COLO829 (cell line): ENCODE results near the gene ZNF783.
"Not testable (repeated sequence)": the region's sequence is repeated elsewhere in the genome, so short reads cannot be mapped to it uniquely, and the experiment has no call there.

Experiments used
- DNase-seq: peaks from one replicate; pipeline ENCODE4 v3.0.0; 2012; ENCODE audit warnings: low spot score

The ZNF783 gene

DNA sequence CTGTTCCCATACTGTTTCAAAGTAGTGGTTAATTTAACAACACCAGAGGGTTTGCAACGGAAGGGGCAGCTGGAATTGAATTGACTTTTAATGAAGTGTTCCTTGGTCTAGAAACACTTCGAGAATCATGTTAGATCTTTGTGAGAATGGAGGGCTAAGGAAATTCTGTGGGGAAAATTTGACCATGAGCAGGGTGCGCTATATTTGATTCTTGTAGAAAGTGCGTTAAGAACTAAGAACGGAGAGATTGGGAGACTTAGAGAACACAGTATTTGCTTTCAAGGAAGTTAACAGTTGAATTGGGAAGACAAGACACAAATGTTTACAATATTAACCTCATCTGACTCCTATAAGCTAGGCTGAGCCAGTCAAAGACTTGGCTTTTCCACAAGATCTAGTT is 21.4 kb upstream of the ZNF783 start:
- DNase-seq = no peak

DNA sequence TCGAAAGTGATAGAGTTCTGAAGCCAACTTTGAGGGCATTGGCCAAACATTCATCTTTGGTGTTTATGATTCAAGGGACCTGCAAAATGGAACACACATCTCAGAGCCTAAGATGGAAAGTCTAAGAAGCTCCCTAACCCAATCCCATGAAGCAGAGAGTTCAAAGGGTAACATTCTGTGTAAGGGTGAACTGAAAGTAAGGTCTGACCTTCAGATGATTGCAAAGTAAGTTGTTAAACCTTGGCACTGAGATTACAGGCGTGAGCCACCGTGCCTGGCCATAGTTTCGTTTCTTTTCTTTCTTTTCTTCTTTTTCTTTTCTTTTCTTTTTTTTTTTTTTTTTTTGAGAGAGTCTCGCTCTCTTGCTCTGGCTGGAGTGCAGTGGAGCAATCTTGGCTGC is 20.3 kb upstream of the ZNF783 start:
- no peak for DNase-seq

- no peak for DNase-seq
These were observed 16.8 kb upstream of the ZNF783 start for GRCh38 chr7:149245244-149245643.

DNA sequence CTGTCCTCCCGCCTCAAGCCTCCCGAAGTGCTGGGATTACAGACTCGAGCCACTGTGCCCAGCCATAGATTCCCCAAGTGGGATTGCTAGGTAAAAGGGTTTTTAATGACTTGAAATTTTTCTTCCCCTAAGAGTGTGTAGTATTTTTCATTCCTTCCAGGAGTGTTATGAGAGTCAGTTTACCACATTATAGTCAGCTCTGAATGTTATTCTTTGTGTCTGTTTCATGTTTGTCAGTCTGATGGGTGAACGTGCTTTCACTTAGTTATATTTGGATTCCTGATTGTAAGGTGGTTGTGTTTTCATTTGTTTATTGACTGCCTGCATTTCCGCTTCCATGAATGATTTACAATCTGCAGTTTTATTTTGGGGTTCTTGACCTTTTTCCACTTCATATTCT is 16.3 kb upstream of the ZNF783 start:
- DNase-seq = no peak

DNA sequence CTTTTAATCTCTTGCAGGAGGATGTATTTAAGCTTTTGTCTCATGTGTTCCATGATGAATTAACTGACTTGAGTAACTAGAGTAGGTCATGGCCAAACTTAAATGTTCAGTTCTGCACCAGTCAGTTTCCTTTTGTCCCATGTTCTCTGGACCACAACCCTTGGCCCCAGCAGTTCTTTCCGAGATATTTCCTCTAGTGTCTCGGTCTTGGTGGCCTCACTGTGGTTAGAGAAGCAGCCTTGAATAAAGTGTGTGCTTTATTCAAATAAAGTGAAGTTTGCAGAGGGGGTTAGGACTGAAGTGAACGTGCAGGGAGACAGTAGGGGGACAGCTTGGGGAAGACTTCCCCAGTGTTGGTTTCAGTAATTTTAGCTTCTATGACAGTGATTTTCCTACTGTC is 13.2 kb upstream of the ZNF783 start:
- no peak for DNase-seq

GRCh38 chr7:149250151-149250550 is 11.8 kb upstream of the ZNF783 start:
- DNase-seq = not testable (repeated sequence)

- not testable (repeated sequence) for DNase-seq
These were observed 10.5 kb upstream of the ZNF783 start for GRCh38 chr7:149251518-149251917.

- no peak for DNase-seq
These were observed 9.6 kb upstream of the ZNF783 start for GRCh38 chr7:149252378-149252777.

- no peak for DNase-seq
These were observed 8.3 kb upstream of the ZNF783 start for GRCh38 chr7:149253665-149254064.

GRCh38 chr7:149254181-149254858 is 7.7 kb upstream of the ZNF783 start:
- DNase-seq = no peak

- DNase-seq = no peak
These were observed 6.8 kb upstream of the ZNF783 start for GRCh38 chr7:149255174-149255573.

DNA sequence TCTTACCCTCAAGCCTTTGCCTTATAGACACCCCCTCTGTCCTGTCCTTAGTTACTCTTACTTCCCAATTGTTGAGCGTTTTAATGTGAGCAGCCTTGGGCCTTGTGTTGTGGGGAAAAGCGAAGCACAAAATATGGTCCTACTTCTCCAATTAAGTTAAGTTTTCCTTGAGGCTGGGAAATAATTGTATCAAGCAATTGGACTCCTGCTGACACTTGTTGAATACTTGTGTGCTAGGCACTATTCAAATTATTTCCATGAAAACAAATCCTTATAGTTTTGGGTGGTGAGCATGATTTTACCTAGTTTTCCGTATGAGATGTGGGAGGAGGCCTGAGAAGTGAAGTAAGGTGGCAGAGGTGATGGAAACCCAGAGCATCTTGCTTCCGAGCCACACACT is 5.4 kb upstream of the ZNF783 start:
- DNase-seq = no peak

- DNase-seq = no peak
These were observed 4.8 kb upstream of the ZNF783 start for GRCh38 chr7:149257146-149257545.

- DNase-seq = no peak
These were observed 624 bp upstream of the ZNF783 start for GRCh38 chr7:149261316-149261828.

DNA sequence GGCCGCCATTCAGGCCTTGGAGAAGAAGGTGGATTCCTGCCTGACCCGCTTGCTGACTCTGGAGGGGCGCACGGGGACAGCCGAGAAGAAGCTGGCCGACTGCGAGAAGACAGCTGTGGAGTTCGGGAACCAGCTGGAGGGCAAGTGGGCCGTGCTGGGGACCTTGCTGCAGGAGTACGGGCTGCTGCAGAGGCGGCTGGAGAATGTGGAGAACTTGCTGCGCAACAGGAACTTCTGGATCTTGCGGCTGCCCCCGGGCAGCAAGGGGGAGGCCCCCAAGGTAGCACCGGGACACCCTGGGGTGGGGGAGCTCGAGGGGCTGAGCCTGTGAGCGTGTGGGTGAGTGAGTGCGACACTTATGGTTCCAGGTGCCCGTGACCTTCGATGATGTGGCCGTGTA is 4.5 kb downstream of the ZNF783 start:
- DNase-seq = no peak

- DNase-seq = no peak
These were observed 5.7 kb downstream of the ZNF783 start for GRCh38 chr7:149267733-149268132.

- DNase-seq = not testable (repeated sequence)
These were observed 12.4 kb downstream of the ZNF783 start for GRCh38 chr7:149274424-149274823.

DNA sequence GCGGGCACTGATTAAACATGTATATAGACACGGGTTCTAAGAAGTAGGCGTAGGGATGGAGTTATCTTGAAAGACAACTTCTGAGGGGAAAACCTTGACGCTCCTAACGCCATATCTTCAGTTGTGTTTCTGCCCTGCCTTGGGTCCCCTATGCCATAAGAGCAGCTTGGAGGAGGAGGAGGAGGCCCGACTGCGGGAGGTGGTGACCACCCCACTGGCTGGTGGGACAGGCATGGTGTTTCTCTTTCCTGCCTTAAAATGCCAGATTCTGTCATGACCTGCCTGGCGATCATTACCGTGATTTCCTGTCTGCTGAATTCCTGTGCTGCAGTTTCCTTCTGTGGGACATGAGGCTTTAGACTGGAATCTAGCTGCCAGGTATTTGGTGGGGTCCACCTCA is 15.9 kb downstream of the ZNF783 start:
- DNase-seq = no peak

GRCh38 chr7:149278396-149278795 is 16.4 kb downstream of the ZNF783 start:
- DNase-seq = no peak

- DNase-seq = no peak
These were observed 17.2 kb downstream of the ZNF783 start for GRCh38 chr7:149279111-149279743.

DNA sequence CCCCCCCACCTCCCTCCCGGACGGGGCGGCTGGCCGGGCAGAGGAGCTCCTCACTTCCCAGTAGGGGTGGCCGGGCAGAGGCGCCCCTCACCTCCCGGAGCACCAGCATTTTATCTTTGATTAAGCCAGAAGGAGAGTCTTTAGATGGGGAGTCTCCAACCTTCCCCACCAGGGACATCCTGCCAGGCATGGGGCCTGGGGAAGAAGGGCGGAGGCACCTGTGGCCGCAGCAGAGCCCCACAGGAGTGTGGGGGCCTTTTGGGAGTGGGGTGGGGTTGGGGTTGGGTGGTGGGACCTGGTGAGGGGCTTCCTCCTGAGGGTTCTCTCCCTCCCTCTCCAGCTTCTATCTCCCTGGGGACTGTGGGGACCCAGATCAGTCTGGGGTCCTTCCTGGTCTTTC is 18.2 kb downstream of the ZNF783 start:
- DNase-seq = no peak

DNA sequence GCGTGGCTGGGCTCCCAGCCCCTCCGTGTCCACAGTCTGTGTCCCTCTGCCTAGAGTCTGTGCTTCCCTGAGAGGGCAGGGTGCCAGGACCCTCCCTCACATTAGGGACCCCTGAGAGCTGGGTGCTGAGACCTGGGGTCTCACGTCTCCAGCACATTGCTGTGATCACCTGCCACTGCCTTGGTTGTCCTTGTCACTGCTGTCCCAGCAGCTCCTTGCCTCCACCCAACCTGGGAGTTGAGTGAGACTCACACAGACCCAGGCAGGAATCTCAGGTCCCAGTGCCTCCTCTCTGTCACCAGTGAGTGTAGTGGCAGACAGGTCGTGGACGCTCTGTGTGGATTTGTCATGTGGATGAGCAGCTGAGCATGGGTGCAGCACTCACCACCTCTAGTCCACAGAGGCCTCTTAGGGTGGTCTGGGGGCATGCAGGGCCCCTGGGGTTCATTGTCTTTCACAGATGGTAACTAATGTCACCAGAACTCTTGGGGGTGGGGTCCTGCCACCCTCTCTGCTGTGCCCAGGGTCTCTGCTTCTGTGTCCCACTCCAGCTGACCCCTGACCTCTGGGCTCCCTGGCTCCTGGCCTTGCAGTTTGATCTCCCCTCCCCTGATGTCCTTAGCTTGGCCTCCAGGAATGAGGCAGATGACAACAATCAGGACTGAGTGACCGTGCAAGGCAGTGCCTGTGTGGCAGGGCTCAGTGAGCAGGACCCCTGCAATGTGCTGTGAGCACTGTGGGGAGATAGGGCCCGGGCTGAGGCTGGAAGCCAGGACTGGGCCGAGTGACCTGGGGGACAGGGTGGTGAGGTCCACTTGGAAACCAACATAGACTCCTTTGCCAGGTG is 18.9 kb downstream of the ZNF783 start:
- no peak for DNase-seq
